Measurements from ENCODE around the gene POLR1H.

DNA sequence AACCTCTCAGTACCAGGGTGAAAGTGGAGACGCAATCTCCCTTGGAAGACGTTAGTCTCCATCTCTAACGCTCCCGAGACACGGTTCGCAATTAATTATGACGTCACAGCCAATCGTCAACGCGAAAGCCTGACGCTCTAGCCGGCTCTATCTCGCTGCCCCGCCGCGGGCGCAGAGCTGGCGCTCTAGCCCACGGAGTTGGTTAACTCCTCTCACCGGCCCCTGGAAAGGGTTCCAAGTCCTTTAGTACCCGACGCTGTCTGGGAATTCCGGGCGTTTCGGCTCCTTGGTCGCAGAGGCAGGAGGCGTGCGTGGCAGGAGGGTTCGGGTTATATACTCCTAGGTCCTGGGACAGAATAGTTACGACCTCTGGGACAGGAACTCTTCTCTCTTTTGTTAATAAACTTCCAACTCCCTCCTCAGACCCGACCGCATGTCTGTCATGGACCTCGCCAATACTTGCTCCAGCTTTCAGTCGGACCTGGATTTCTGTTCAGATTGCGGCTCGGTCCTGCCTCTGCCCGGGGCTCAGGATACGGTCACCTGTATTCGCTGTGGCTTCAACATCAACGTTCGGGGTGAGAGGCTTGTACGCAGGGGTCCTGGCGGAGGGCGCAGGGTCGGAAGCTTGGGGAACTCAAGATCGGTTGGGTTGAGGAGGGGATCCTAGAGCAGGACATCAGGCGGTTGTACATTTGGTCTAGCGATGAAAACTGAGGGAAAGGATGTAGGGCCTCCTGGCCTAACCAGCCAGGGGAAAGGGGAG is at the start of gene POLR1H:
- TF ChIP-seq, protein P1, sequence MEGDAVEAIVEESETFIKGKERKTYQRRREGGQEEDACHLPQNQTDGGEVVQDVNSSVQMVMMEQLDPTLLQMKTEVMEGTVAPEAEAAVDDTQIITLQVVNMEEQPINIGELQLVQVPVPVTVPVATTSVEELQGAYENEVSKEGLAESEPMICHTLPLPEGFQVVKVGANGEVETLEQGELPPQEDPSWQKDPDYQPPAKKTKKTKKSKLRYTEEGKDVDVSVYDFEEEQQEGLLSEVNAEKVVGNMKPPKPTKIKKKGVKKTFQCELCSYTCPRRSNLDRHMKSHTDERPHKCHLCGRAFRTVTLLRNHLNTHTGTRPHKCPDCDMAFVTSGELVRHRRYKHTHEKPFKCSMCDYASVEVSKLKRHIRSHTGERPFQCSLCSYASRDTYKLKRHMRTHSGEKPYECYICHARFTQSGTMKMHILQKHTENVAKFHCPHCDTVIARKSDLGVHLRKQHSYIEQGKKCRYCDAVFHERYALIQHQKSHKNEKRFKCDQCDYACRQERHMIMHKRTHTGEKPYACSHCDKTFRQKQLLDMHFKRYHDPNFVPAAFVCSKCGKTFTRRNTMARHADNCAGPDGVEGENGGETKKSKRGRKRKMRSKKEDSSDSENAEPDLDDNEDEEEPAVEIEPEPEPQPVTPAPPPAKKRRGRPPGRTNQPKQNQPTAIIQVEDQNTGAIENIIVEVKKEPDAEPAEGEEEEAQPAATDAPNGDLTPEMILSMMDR (IDR thresholded peaks at IDR 0.05; ENCODE audit: poor library complexity, severe bottlenecking) = no peak
- TF ChIP-seq SMC3 (conservative IDR thresholded peaks at IDR 0.05; ENCODE audit: poor library complexity) = peak; percentile 13
